Stimulated activated naive CD8-positive, alpha-beta T cell treated with anti-CD3 and anti-CD28 coated beads, Interleukin-15, Interleukin-2, amounts not matched to agents 100 U/mL and 50 U/mL, for 24 hours (primary cell): ENCODE results near the gene NDUFS7.

Experiments used
- ATAC-seq: fragments of 150-1000 bp; cut with Tn5 transposase; one replicate; pipeline ENCODE4 v1.10.0; 2021
- DNase-seq: peaks from one replicate; pipeline ENCODE4 v3.0.0; 2021

The NDUFS7 gene

GRCh38 chr19:1386945-1387683 is 3.4 kb downstream of the NDUFS7 start:
- ATAC-seq = no peak
- DNase-seq = no peak

- DNase-seq (no peak), ATAC-seq (no peak)
These were observed 4.3 kb downstream of the NDUFS7 start for GRCh38 chr19:1387684-1388636.

- ATAC-seq (no peak), DNase-seq (no peak)
These were observed 4.9 kb downstream of the NDUFS7 start for GRCh38 chr19:1388637-1389026.

- DNase-seq (no peak), ATAC-seq (no peak)
These were observed 5.6 kb downstream of the NDUFS7 start for GRCh38 chr19:1389033-1389940.

- no peak for DNase-seq
- ATAC-seq = no peak
These were observed 7.2 kb downstream of the NDUFS7 start for GRCh38 chr19:1390890-1391423.

- ATAC-seq (no peak), DNase-seq (no peak)
These were observed 8.7 kb downstream of the NDUFS7 start for GRCh38 chr19:1392407-1392806.

GRCh38 chr19:1392939-1393530 is 9.3 kb downstream of the NDUFS7 start:
- DNase-seq (no peak), ATAC-seq (no peak)

GRCh38 chr19:1393841-1394240 is 10.1 kb downstream of the NDUFS7 start:
- DNase-seq = no peak
- ATAC-seq = no peak

- no peak for DNase-seq
- no peak for ATAC-seq
These were observed 10.8 kb downstream of the NDUFS7 start for GRCh38 chr19:1394252-1395193.

- no peak for DNase-seq
- peak; percentile 4 for ATAC-seq
These were observed 11.7 kb downstream of the NDUFS7 start for GRCh38 chr19:1395194-1396018.

- DNase-seq (no peak), ATAC-seq (no peak)
These were observed 12.5 kb downstream of the NDUFS7 start for GRCh38 chr19:1396019-1396767.

GRCh38 chr19:1396768-1397679 is 13.3 kb downstream of the NDUFS7 start:
- no peak for ATAC-seq
- no peak for DNase-seq

GRCh38 chr19:1397838-1398237 is 14.1 kb downstream of the NDUFS7 start:
- DNase-seq = no peak
- no peak for ATAC-seq

- ATAC-seq = no peak
- DNase-seq = no peak
These were observed 15.4 kb downstream of the NDUFS7 start for GRCh38 chr19:1399079-1399478.

- ATAC-seq (no peak), DNase-seq (no peak)
These were observed 16.0 kb downstream of the NDUFS7 start for GRCh38 chr19:1399745-1400144.

- ATAC-seq = no peak
- no peak for DNase-seq
These were observed 16.8 kb downstream of the NDUFS7 start for GRCh38 chr19:1400281-1401137.
